ENCODE data around the gene CTCF. TPM values are rescaled to one million over a fixed set of nuclear protein-coding genes. Genes with fewer than 3 reads are reported as not detected.

CTCF gene
- total and polyA plus RNA-seq, 2 donors (not counting 3 experiments of a cell fraction or from before 2014, with no cell fraction given): 20.7 to 40.0 TPM

DNA sequence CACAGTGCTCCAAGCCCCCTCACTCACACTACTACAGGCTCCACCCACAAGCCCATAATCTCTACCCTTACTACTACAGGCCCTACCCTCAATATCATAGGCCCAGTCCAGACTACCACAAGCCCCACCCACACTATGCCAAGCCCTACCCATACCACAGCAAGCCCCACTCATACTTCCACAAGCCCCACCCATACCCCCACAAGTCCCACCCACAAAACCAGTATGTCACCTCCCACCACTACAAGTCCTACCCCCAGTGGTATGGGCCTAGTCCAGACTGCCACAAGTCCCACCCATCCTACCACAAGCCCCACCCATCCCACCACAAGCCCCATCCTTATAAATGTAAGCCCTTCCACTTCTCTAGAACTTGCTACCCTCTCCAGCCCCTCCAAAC lies 19.9 kb upstream of the CTCF start:
- TSS peak; percentile 18 for BruUV-seq (replicated peaks)
- peak; percentile 18 for TF ChIP-seq POLR2A (IDR thresholded peaks at IDR 0.05; ENCODE audit: low read depth, low read length)
- TF ChIP-seq MYC (IDR thresholded peaks at IDR 0.05; ENCODE audit: low read depth, low read length): no peak
- POLR2A ChIA-PET: no interaction called here
- H3K9ac ChIP-seq (replicated peaks; ENCODE audit: extremely low read depth, insufficient read depth, low read length): no peak overlapping the region
- H2AFZ ChIP-seq (ENCODE audit: low read depth, low read length): no peak overlapping the region
- H3K36me3 ChIP-seq (ENCODE audit: control insufficient read depth in 2 of 2, extremely low read depth in 1 of 2, insufficient read depth in 2 of 2, low read length in 2 of 2): peaks cover 19 to 66% of the 10 kb centered on the region in 2 experiments
- FAIRE-seq (peak; percentile 76), DNase-seq (ENCODE audit: low read depth, low spot score) (peak; percentile 80)
- H3K27ac ChIP-seq (ENCODE audit: insufficient read depth, low read depth, low read length): no peak overlapping the region
- dilution Hi-C loops (cut with MboI; ENCODE audit: extremely low pct_ligation_motif_present, low sequenced_read_pairs) (no loop called here), intact Hi-C loops (cut with micrococcal nuclease) (loop anchor here (1.0 kb wide), 1 partner anchor 20 kb away; the partner anchor contains the start of gene CTCF)
- H3K4me1 ChIP-seq (ENCODE audit: control insufficient read depth, extremely low read depth, insufficient read depth, low read length): peaks cover 29% of the 10 kb centered on the region
- no peaks in the 10 kb centered on the region for H3K27me3 ChIP-seq (ENCODE audit: control insufficient read depth in 2 of 2, insufficient read depth in 2 of 2, low read length in 2 of 2)
- CTCF ChIA-PET: interaction anchor here (6.4 to 14.4 kb wide), 2 partner anchors 19 to 102 kb away, joined by 166 to 246 read pairs; partner anchors contain the start of gene CARMIL2
- H3K79me2 ChIP-seq (ENCODE audit: control insufficient read depth, insufficient read depth, low read length): peaks cover 34% of the 10 kb centered on the region
- peaks cover 3% of the 10 kb centered on the region for H4K20me1 ChIP-seq (replicated peaks; ENCODE audit: control insufficient read depth, extremely low read depth, insufficient read depth, low read length)
- H3K4me2 ChIP-seq (ENCODE audit: insufficient read depth, low read length): no peak overlapping the region
- H3K4me3 ChIP-seq (replicated peaks in 1 of 3; ENCODE audit: insufficient read depth in 1 of 3, low read depth in 1 of 3, low read length in 3 of 3): no peak overlapping the region
- no peaks in the 10 kb centered on the region for H3K9me3 ChIP-seq (replicated peaks; ENCODE audit: control insufficient read depth, insufficient read depth, low read length)
- H3K9me1 ChIP-seq (replicated peaks; ENCODE audit: control insufficient read depth, extremely low read depth, insufficient read depth, low read length): no peaks in the 10 kb centered on the region

DNA sequence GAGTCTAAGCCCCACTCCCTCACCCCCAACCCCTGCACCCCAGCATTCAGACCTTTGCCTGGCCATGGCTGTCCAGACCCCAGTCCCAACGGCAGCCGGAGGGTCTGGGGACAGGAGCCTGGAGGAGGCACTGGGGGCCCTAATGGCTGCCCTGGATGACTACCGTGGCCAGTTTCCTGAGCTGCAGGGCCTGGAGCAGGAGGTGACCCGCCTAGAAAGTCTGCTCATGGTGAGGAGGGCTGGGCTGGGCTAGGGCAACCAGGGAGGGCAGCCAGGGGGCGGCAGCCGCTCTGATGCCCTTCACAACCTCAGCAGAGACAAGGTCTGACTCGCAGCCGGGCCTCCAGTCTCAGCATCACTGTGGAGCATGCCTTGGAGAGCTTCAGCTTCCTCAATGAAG lies 19.3 kb upstream of the CTCF start:
- ChIA-PET CTCF (interaction anchor here (6.4 to 14.4 kb wide), 2 partner anchors 20 to 102 kb away, joined by 166 to 246 read pairs; partner anchors contain the start of gene CARMIL2), POLR2A (interaction anchor here (0.5 kb wide), 1 partner anchor 121 kb away, joined by 3 read pairs; no protein-coding TSS in a partner anchor)
- dilution Hi-C loops (cut with MboI; ENCODE audit: extremely low pct_ligation_motif_present, low sequenced_read_pairs): no loop called here
- H3K4me1 ChIP-seq (ENCODE audit: control insufficient read depth, extremely low read depth, insufficient read depth, low read length): peaks cover 35% of the 10 kb centered on the region
- H3K27me3 ChIP-seq (ENCODE audit: control insufficient read depth in 2 of 2, insufficient read depth in 2 of 2, low read length in 2 of 2): no peaks in the 10 kb centered on the region
- peaks cover 33% of the 10 kb centered on the region for H3K79me2 ChIP-seq (ENCODE audit: control insufficient read depth, insufficient read depth, low read length)
- H3K27ac ChIP-seq (ENCODE audit: insufficient read depth, low read depth, low read length): no peak overlapping the region
- no peak overlapping the region for H3K9ac ChIP-seq (replicated peaks; ENCODE audit: extremely low read depth, insufficient read depth, low read length)
- no peaks in the 10 kb centered on the region for H3K9me1 ChIP-seq (replicated peaks; ENCODE audit: control insufficient read depth, extremely low read depth, insufficient read depth, low read length)
- no peak overlapping the region for H3K4me3 ChIP-seq (replicated peaks in 1 of 3; ENCODE audit: insufficient read depth in 1 of 3, low read depth in 1 of 3, low read length in 3 of 3)
- FAIRE-seq (no peak), DNase-seq (ENCODE audit: low read depth, low spot score) (no peak)
- BruUV-seq (replicated peaks): no TSS peak
- TF ChIP-seq EZH2 (IDR thresholded peaks at IDR 0.05; ENCODE audit: borderline replicate concordance, low read depth, low read length, severe bottlenecking): no peak
- TF ChIP-seq, protein P1, sequence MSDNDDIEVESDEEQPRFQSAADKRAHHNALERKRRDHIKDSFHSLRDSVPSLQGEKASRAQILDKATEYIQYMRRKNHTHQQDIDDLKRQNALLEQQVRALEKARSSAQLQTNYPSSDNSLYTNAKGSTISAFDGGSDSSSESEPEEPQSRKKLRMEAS (IDR thresholded peaks at IDR 0.05; ENCODE audit: insufficient read depth, insufficient read length): no peak
- TF ChIP-seq, protein P2, sequence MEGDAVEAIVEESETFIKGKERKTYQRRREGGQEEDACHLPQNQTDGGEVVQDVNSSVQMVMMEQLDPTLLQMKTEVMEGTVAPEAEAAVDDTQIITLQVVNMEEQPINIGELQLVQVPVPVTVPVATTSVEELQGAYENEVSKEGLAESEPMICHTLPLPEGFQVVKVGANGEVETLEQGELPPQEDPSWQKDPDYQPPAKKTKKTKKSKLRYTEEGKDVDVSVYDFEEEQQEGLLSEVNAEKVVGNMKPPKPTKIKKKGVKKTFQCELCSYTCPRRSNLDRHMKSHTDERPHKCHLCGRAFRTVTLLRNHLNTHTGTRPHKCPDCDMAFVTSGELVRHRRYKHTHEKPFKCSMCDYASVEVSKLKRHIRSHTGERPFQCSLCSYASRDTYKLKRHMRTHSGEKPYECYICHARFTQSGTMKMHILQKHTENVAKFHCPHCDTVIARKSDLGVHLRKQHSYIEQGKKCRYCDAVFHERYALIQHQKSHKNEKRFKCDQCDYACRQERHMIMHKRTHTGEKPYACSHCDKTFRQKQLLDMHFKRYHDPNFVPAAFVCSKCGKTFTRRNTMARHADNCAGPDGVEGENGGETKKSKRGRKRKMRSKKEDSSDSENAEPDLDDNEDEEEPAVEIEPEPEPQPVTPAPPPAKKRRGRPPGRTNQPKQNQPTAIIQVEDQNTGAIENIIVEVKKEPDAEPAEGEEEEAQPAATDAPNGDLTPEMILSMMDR (IDR thresholded peaks at IDR 0.05; ENCODE audit: extremely low read depth in 1 of 2, insufficient read depth in 1 of 2, low read depth in 1 of 2, low read length in 2 of 2): no peak
- TF ChIP-seq POLR2AphosphoS5 (IDR thresholded peaks at IDR 0.05; ENCODE audit: insufficient read depth, low read depth, low read length): no peak
- TF ChIP-seq JUN (IDR thresholded peaks at IDR 0.05; ENCODE audit: borderline replicate concordance, insufficient read depth, insufficient read length, low read depth): no peak
- no peak for TF ChIP-seq MYC (IDR thresholded peaks at IDR 0.05; ENCODE audit: low read depth, low read length)
- TF ChIP-seq GATA2 (IDR thresholded peaks at IDR 0.05; ENCODE audit: insufficient read depth, insufficient read length, low read depth, low read length): no peak
- TF ChIP-seq POLR2A (IDR thresholded peaks at IDR 0.05; ENCODE audit: low read depth, low read length): no peak
- no peak for TF ChIP-seq FOS (IDR thresholded peaks at IDR 0.05; ENCODE audit: borderline replicate concordance, insufficient read depth, low read length)
- H4K20me1 ChIP-seq (replicated peaks; ENCODE audit: control insufficient read depth, extremely low read depth, insufficient read depth, low read length): peaks cover 3% of the 10 kb centered on the region
- peaks cover 20 to 66% of the 10 kb centered on the region in 2 experiments for H3K36me3 ChIP-seq (ENCODE audit: control insufficient read depth in 2 of 2, extremely low read depth in 1 of 2, insufficient read depth in 2 of 2, low read length in 2 of 2)
- H3K9me3 ChIP-seq (replicated peaks; ENCODE audit: control insufficient read depth, insufficient read depth, low read length): no peaks in the 10 kb centered on the region
- no peak overlapping the region for H2AFZ ChIP-seq (ENCODE audit: low read depth, low read length)
- H3K4me2 ChIP-seq (ENCODE audit: insufficient read depth, low read length): no peak overlapping the region
- intact Hi-C loops (cut with micrococcal nuclease): no loop called here

All from endothelial cell of umbilical vein (primary cell).